ENCODE data around the gene NBEAL2.

Gene NBEAL2

GRCh38 chr3:46978985-46979944 lies at the start of gene NBEAL2:
NBEAL2 (plus strand) TSS chr3:46979666; CDS start chr3:46979862, 196 bp downstream.
- DNase-seq = peak; percentile 97

GRCh38 chr3:46930166-46930944 lies 49.1 kb upstream of the NBEAL2 start:
- DNase-seq = no peak

GRCh38 chr3:46930945-46931403 lies 48.5 kb upstream of the NBEAL2 start:
- no peak for DNase-seq

GRCh38 chr3:46931631-46932331 lies 47.7 kb upstream of the NBEAL2 start:
- no peak for DNase-seq

- no peak for DNase-seq
Observed at GRCh38 chr3:46932455-46933225, 46.8 kb upstream of the NBEAL2 start.

GRCh38 chr3:46933261-46933660 lies 46.2 kb upstream of the NBEAL2 start:
- no peak for DNase-seq

GRCh38 chr3:46934072-46934471 lies 45.4 kb upstream of the NBEAL2 start:
- no peak for DNase-seq

GRCh38 chr3:46934498-46935167 lies 44.8 kb upstream of the NBEAL2 start:
- no peak for DNase-seq

GRCh38 chr3:46935168-46935858 lies 44.2 kb upstream of the NBEAL2 start:
- no peak for DNase-seq

- no peak for DNase-seq
Observed at GRCh38 chr3:46935989-46936558, 43.4 kb upstream of the NBEAL2 start.

- DNase-seq = no peak
Observed at GRCh38 chr3:46936733-46937250, 42.7 kb upstream of the NBEAL2 start.

GRCh38 chr3:46938118-46938517 lies 41.3 kb upstream of the NBEAL2 start:
- DNase-seq = no peak

GRCh38 chr3:46939578-46940445 lies 39.7 kb upstream of the NBEAL2 start:
- no peak for DNase-seq

- DNase-seq = no peak
Observed at GRCh38 chr3:46942076-46942475, 37.4 kb upstream of the NBEAL2 start.

GRCh38 chr3:46942481-46943236 lies 36.8 kb upstream of the NBEAL2 start:
- no peak for DNase-seq

- no peak for DNase-seq
Observed at GRCh38 chr3:46943237-46944187, 36.0 kb upstream of the NBEAL2 start.

- no peak for DNase-seq
Observed at GRCh38 chr3:46944191-46944590, 35.3 kb upstream of the NBEAL2 start.
